ENCODE data around the gene TGFBR2. TPM values are rescaled to one million over a fixed set of nuclear protein-coding genes. Genes with fewer than 3 reads are reported as not detected.

The TGFBR2 gene
- polyA plus RNA-seq, 1 experiment, result 61.0 TPM

DNA sequence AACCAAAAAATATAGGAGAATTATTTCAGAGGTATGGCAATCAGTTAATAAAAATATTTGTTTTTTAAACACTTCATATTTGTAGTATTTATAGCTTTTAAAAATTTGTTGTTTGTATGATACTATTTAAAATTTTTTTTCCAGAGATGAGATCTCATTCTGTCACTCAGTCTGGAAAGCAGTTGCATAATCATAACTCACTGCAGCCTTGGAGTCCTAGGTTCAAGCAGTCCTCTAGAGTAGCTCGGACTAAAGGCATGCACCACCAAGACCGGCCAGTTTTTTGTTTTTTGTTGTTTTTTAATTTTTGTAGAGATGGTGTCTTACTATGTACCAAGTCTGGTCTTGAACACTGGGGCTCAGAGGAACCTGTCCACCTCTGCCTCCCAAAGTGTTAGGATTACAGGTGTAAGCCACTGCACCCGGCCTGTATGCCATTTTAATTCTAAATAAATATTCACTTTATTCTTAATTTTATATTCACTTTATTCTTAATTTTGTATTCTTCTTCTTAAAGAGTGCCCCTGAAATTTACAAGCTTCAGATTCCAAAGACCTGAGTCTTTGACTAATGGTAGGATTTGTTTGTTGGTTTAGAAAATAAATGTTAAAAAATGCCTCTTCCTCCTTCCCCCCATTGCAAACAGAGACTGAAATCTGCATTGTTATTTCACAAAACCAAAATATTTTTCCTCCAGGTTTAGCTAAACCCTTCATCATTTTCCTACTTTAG lies 9.4 kb downstream of the TGFBR2 start:
- Histone ChIP-seq H3K27me3 (ENCODE audit: control insufficient read depth, insufficient read depth, low read length) (no peaks in the 10 kb centered on the region), H3K4me3 (ENCODE audit: low read depth, low read length) (no peak overlapping the region), H3K36me3 (ENCODE audit: control insufficient read depth, insufficient read depth, low read length) (no peaks in the 10 kb centered on the region)
- TF ChIP-seq, protein P1, sequence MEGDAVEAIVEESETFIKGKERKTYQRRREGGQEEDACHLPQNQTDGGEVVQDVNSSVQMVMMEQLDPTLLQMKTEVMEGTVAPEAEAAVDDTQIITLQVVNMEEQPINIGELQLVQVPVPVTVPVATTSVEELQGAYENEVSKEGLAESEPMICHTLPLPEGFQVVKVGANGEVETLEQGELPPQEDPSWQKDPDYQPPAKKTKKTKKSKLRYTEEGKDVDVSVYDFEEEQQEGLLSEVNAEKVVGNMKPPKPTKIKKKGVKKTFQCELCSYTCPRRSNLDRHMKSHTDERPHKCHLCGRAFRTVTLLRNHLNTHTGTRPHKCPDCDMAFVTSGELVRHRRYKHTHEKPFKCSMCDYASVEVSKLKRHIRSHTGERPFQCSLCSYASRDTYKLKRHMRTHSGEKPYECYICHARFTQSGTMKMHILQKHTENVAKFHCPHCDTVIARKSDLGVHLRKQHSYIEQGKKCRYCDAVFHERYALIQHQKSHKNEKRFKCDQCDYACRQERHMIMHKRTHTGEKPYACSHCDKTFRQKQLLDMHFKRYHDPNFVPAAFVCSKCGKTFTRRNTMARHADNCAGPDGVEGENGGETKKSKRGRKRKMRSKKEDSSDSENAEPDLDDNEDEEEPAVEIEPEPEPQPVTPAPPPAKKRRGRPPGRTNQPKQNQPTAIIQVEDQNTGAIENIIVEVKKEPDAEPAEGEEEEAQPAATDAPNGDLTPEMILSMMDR (IDR thresholded peaks at IDR 0.05; ENCODE audit: insufficient read depth, low read depth, low read length), result no peak
- ChIA-PET POLR2A (no interaction called here), CTCF (no interaction called here)
- no peak for DNase-seq (ENCODE audit: low read depth)

DNA sequence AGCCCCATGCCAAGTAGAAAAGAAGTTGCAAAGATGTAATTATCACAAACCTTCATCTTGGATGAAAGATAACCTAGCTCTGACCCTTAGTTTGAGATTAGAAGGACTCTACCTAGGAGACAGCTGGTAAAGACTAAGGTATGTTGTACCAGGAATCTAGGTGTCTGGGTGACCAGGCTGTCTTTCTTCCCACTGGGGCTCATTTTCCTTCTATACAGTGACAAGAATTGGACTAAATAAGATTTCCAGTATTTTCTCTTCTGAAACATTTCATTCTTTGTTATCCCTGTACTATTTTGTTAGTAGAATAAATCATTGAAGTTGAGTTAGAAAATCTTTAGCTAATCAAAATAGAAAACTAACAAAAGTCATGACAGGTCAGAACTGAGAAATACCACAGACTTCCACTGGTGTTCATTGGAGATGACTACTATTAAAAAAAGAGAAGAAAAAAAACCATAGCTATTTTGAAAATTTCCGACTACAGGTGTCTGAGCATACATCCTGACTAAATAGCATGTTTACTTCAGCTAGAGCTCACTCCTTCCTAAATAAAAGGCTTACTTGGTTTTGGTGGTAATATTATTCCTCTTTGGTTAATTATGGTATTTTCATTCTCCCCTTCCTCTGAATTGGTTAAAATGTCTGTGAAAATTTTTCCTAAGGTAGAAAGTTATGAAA lies 10.1 kb downstream of the TGFBR2 start:
- no peak overlapping the region for H3K4me3 ChIP-seq (ENCODE audit: low read depth, low read length)
- ChIA-PET POLR2A (no interaction called here), CTCF (interaction anchor here (0.7 kb wide), 1 partner anchor 100 kb away, joined by 3 read pairs; no protein-coding TSS in a partner anchor)
- no peaks in the 10 kb centered on the region for H3K27me3 ChIP-seq (ENCODE audit: control insufficient read depth, insufficient read depth, low read length)
- H3K36me3 ChIP-seq (ENCODE audit: control insufficient read depth, insufficient read depth, low read length), result no peaks in the 10 kb centered on the region
- no peak for DNase-seq (ENCODE audit: low read depth)
- TF ChIP-seq, protein P1 (IDR thresholded peaks at IDR 0.05; ENCODE audit: insufficient read depth, low read depth, low read length), result no peak

DNA sequence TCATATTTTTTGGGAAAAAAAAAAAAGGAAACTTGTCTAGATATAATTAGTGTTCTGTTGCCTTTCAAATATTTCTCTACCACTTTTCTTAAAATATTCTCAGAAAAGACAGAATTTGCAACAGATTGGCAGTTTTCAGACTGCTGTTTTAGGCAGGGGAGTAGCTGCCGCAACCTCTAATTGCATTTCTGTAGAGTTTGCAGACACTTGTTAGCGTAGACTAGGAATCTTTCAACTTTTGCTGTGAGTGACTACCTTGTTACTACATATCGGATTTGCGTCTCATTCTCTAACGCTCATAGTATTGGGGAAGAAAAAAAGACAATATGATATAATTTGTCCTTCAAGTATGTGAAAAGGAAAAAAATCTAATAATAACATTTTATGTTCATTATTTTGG lies 10.7 kb downstream of the TGFBR2 start:
- TF ChIP-seq, protein P1 (IDR thresholded peaks at IDR 0.05; ENCODE audit: insufficient read depth, low read depth, low read length), result no peak
- CTCF ChIA-PET, result interaction anchor here (0.6 to 0.7 kb wide), 2 partner anchors 52 to 100 kb away, joined by 3 read pairs; no protein-coding TSS in a partner anchor
- POLR2A ChIA-PET, result no interaction called here

DNA sequence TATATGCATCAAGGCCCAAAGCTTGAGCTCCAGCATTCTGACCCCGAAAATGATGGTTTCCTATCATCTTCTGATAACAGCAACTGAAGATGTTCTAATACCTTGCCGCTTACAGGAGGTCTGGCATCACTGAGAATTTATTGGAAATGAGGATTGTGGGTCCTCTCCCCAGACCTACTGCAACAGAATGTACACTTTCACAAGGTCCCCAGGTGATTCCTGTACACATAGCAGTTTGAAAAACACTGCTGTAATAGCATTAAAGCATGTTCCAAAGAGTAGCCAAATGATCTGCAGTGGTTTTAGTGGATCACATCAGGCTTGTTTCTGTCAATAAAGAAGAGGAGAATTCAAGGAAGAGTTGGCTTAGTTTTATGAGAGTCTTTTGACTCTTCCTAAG lies 11.3 kb downstream of the TGFBR2 start:
- TF ChIP-seq, protein P1 (IDR thresholded peaks at IDR 0.05; ENCODE audit: insufficient read depth, low read depth, low read length), result no peak
- no peaks in the 10 kb centered on the region for H3K27me3 ChIP-seq (ENCODE audit: control insufficient read depth, insufficient read depth, low read length)
- H3K36me3 ChIP-seq (ENCODE audit: control insufficient read depth, insufficient read depth, low read length), result no peaks in the 10 kb centered on the region
- POLR2A ChIA-PET, result no interaction called here
- CTCF ChIA-PET, result interaction anchor here (0.6 kb wide), 1 partner anchor 52 kb away, joined by 3 read pairs; no protein-coding TSS in a partner anchor
- H3K4me3 ChIP-seq (ENCODE audit: low read depth, low read length), result no peak overlapping the region
- no peak for DNase-seq (ENCODE audit: low read depth)

More for the DNA sequence above, 10.7 kb downstream of the TGFBR2 start:
- Histone ChIP-seq H3K36me3 (ENCODE audit: control insufficient read depth, insufficient read depth, low read length) (no peaks in the 10 kb centered on the region), H3K4me3 (ENCODE audit: low read depth, low read length) (no peak overlapping the region), H3K27me3 (ENCODE audit: control insufficient read depth, insufficient read depth, low read length) (no peaks in the 10 kb centered on the region)
- DNase-seq (ENCODE audit: low read depth), result no peak

DNA sequence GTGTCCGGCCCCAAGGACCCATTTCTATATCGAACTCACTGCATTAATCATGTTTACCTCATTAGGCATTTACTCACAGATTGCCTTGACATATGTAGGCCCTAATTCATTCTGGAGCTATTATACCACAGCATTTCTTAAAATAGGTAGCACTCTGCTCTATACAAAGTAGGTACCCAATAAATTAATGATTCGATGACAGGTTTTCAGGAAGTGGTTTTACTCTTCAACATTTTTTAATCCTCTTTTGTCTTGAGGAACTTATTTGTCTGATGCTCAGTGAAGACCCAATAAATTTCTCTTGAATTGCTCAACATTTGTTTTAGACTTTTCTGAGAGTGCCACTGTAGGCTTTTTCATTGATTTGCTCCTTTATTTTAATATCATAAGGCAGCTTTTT lies 12.1 kb downstream of the TGFBR2 start:
- POLR2A ChIA-PET, result no interaction called here
- no peaks in the 10 kb centered on the region for H3K27me3 ChIP-seq (ENCODE audit: control insufficient read depth, insufficient read depth, low read length)
- DNase-seq (ENCODE audit: low read depth), result no peak
- TF ChIP-seq, protein P1 (IDR thresholded peaks at IDR 0.05; ENCODE audit: insufficient read depth, low read depth, low read length), result no peak
- no peaks in the 10 kb centered on the region for H3K36me3 ChIP-seq (ENCODE audit: control insufficient read depth, insufficient read depth, low read length)
- no peak overlapping the region for H3K4me3 ChIP-seq (ENCODE audit: low read depth, low read length)
- CTCF ChIA-PET, result interaction anchor here (0.5 kb wide), 1 partner anchor 48 kb away, joined by 3 read pairs; no protein-coding TSS in a partner anchor

Measured in BJ (cell line).